DOHH2 (cell line): ENCODE measurements around the gene HCRTR1.

Experiments
- H3F3A ChIP-seq: fragments of 200-600 bp; sonication (generic), shearing (Covaris generic); 2 replicates; pipeline ENCODE4 v1.6.0; 2016; ENCODE audit warnings: antibody characterized with exemption, mild to moderate bottlenecking; ENCODE audit not compliant: control insufficient read depth, insufficient read depth
- H3K27ac ChIP-seq: fragments of 200-600 bp; sonication (generic); 2 replicates; pipeline ENCODE4 v1.5.1; 2014; ENCODE audit warnings: low read depth, mild to moderate bottlenecking, low read length, moderate library complexity
- H3K27me3 ChIP-seq: fragments of 200-600 bp; sonication (generic); 2 replicates; pipeline ENCODE4 v1.6.1; 2014; ENCODE audit warnings: mild to moderate bottlenecking, low read length, mixed read lengths; ENCODE audit not compliant: control insufficient read depth
- H3K36me3 ChIP-seq: fragments of 200-600 bp; sonication (generic); 2 replicates; pipeline ENCODE4 v1.6.1; 2014; ENCODE audit warnings: mild to moderate bottlenecking, low read length, moderate library complexity, mixed read lengths; ENCODE audit not compliant: control insufficient read depth
- H3K4me1 ChIP-seq: fragments of 200-600 bp; sonication (generic); 2 replicates; pipeline ENCODE4 v1.6.1; 2014; ENCODE audit warnings: mild to moderate bottlenecking, low read length, mixed read lengths; ENCODE audit not compliant: control insufficient read depth
- H3K4me2 ChIP-seq: fragments of 200-600 bp; sonication (generic); 2 replicates; pipeline ENCODE4 v1.6.0; 2014; ENCODE audit warnings: mild to moderate bottlenecking, low read length, moderate library complexity
- H3K4me3 ChIP-seq: fragments of 200-600 bp; sonication (generic); 2 replicates; pipeline ENCODE4 v1.5.1; 2014; ENCODE audit warnings: mild to moderate bottlenecking, low read length, mixed read lengths
- H3K79me2 ChIP-seq: fragments of 200-600 bp; sonication (generic); 2 replicates; pipeline ENCODE4 v1.6.1; 2014; ENCODE audit warnings: mild to moderate bottlenecking, low read length, mixed read lengths; ENCODE audit not compliant: control insufficient read depth
- H3K9me2 ChIP-seq: fragments of 200-600 bp; sonication (generic); replicated peaks from 2 replicates; pipeline ENCODE4 v1.6.1; 2014; ENCODE audit warnings: mild to moderate bottlenecking, low read length, mixed read lengths; ENCODE audit not compliant: control insufficient read depth
- H3K9me3 ChIP-seq: fragments of 200-600 bp; sonication (generic); 2 replicates; pipeline ENCODE4 v1.6.1; 2014; ENCODE audit warnings: antibody characterized with exemption, low read length, mixed read lengths; ENCODE audit not compliant: control insufficient read depth, insufficient read depth
- H4K20me1 ChIP-seq: fragments of 200-600 bp; sonication (generic); 2 replicates; pipeline ENCODE4 v1.6.0; 2014; ENCODE audit warnings: low read depth, mild to moderate bottlenecking, antibody characterized with exemption, low read length, moderate library complexity; ENCODE audit not compliant: control insufficient read depth, insufficient read depth
- EZH2phosphoT487 ChIP-seq: fragments of 200-600 bp; sonication (generic); IDR thresholded peaks from 2 replicates; pipeline ENCODE4 v1.6.1; 2017; ENCODE audit warnings: borderline replicate concordance, mild to moderate bottlenecking, antibody characterized with exemption, low read length, moderate library complexity, mixed read lengths
- TF ChIP-seq, protein P1 (sequence below): fragments of 200-600 bp; sonication (generic); IDR thresholded peaks from one replicate; pipeline ENCODE4 v1.5.1; 2014; ENCODE audit warnings: antibody characterized with exemption, mild to moderate bottlenecking, low read depth, low read length; ENCODE audit not compliant: poor library complexity, severe bottlenecking

HCRTR1 gene

GRCh38 chr1:31592132-31592531 is 25.4 kb upstream of the HCRTR1 start:
- H3K27ac ChIP-seq: no peak overlapping the region
- no peaks in the 10 kb centered on the region for H3K36me3 ChIP-seq
- peaks cover 28% of the 10 kb centered on the region for H3K4me1 ChIP-seq
- H3K79me2 ChIP-seq: no peaks in the 10 kb centered on the region
- peaks cover 3% of the 10 kb centered on the region; the same call in 1 of the 2 replicates for H3K27me3 ChIP-seq
- TF ChIP-seq, protein P1, sequence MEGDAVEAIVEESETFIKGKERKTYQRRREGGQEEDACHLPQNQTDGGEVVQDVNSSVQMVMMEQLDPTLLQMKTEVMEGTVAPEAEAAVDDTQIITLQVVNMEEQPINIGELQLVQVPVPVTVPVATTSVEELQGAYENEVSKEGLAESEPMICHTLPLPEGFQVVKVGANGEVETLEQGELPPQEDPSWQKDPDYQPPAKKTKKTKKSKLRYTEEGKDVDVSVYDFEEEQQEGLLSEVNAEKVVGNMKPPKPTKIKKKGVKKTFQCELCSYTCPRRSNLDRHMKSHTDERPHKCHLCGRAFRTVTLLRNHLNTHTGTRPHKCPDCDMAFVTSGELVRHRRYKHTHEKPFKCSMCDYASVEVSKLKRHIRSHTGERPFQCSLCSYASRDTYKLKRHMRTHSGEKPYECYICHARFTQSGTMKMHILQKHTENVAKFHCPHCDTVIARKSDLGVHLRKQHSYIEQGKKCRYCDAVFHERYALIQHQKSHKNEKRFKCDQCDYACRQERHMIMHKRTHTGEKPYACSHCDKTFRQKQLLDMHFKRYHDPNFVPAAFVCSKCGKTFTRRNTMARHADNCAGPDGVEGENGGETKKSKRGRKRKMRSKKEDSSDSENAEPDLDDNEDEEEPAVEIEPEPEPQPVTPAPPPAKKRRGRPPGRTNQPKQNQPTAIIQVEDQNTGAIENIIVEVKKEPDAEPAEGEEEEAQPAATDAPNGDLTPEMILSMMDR: no peak
- TF ChIP-seq EZH2phosphoT487: no peak
- no peaks in the 10 kb centered on the region for H4K20me1 ChIP-seq
- no peaks in the 10 kb centered on the region for H3K9me2 ChIP-seq
- H3F3A ChIP-seq: no peaks in the 10 kb centered on the region
- no peaks in the 10 kb centered on the region for H3K9me3 ChIP-seq
- H3K4me3 ChIP-seq: no peak overlapping the region
- H3K4me2 ChIP-seq: no peak overlapping the region

GRCh38 chr1:31593136-31593665 is 24.3 kb upstream of the HCRTR1 start:
- Histone ChIP-seq H3K27ac (no peak overlapping the region), H3K4me1 (peaks cover 39% of the 10 kb centered on the region), H3K4me3 (no peak overlapping the region), H3F3A (0 out of 2 replicates have a peak, but pooled peaks cover 3% of the 10 kb centered on the region), H3K9me2 (no peaks in the 10 kb centered on the region), H3K36me3 (no peaks in the 10 kb centered on the region), H3K4me2 (no peak overlapping the region), H4K20me1 (no peaks in the 10 kb centered on the region), H3K9me3 (no peaks in the 10 kb centered on the region), H3K79me2 (no peaks in the 10 kb centered on the region), H3K27me3 (peaks cover 3% of the 10 kb centered on the region; the same call in 1 of the 2 replicates)
- TF ChIP-seq EZH2phosphoT487: no peak
- TF ChIP-seq, protein P1: no peak

- Histone ChIP-seq H3K4me2 (peak overlapping the region; percentile 11; the same call in 1 of the 2 replicates), H3F3A (0 out of 2 replicates have a peak, but pooled peaks cover 3% of the 10 kb centered on the region), H4K20me1 (no peaks in the 10 kb centered on the region), H3K4me3 (no peak overlapping the region), H3K36me3 (no peaks in the 10 kb centered on the region), H3K4me1 (peaks cover 45% of the 10 kb centered on the region), H3K27ac (no peak overlapping the region), H3K27me3 (no peaks in the 10 kb centered on the region; the same call in 1 of the 2 replicates), H3K9me2 (no peaks in the 10 kb centered on the region), H3K9me3 (no peaks in the 10 kb centered on the region), H3K79me2 (no peaks in the 10 kb centered on the region)
- no peak for TF ChIP-seq EZH2phosphoT487
- TF ChIP-seq, protein P1: peak; percentile 99
Observed at GRCh38 chr1:31593770-31594632, 23.5 kb upstream of the HCRTR1 start.
